Epithelial cell of umbilical artery (primary cell): ENCODE data around the gene OR2AG2. TPM values are rescaled to one million over a fixed set of nuclear protein-coding genes. Genes with fewer than 3 reads are reported as not detected.

Experiments
- total RNA-seq: library from RNA; depleted of rRNA; stranded (reverse); fragments of >200 nt; gene quantifications from 2 replicates; pipeline ENCODE4 v1.2.3, GENCODE V29; 2014

Gene OR2AG2, protein sequence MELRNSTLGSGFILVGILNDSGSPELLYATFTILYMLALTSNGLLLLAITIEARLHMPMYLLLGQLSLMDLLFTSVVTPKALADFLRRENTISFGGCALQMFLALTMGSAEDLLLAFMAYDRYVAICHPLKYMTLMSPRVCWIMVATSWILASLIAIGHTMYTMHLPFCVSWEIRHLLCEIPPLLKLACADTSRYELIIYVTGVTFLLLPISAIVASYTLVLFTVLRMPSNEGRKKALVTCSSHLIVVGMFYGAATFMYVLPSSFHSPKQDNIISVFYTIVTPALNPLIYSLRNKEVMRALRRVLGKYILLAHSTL
- total RNA-seq = under 0.01 and 0.15 TPM in 2 replicates

DNA sequence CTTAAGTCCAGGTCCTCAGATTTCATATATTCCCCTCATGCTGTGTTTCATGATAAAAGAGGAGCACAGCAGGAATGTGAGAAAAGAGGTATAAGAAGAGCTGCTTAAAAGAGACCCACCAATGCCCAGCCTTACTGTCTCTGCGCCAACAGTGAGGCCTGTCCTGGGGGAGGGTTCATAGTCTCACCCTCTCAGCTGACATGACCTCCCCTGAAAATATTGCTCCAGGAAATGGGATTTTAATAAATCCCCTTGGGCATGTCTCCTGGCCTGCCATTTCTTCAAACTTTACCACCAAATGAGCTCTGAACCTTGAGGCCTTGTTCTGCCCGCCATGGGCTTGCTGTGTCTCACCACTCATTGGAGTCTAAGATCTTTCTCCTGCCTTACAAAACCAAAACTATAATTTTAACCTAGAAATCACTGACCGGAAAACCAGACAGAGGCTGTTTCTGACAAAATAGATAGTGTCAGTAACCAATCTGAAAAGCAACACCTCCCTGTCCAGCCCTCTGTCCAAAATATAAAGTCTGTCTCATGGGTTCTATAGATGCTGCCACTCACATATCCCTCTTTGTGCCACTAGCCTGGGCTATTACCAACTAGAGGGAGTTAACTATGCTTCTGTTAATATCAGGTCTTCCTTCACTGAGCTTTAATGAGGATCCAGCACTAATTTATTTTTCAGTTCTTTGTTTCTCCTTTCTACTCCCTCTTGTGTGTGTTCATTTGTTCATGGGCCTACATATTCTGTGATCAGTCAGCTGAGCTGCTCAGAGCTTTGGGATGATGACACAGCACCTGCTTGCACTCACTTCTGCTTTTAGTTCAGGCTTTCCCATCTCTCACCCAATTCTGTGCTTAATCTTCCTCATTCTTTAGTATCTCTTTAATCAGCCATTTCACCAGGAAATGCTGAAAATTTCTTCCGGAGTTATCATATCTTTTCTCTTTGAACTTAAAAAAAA is at the start of gene OR2AG2:
OR2AG2 (minus strand) TSS at position 51 of the 968 bp plus-strand sequence. CDS start 3,019 bp downstream, outside the sequence.

DNA sequence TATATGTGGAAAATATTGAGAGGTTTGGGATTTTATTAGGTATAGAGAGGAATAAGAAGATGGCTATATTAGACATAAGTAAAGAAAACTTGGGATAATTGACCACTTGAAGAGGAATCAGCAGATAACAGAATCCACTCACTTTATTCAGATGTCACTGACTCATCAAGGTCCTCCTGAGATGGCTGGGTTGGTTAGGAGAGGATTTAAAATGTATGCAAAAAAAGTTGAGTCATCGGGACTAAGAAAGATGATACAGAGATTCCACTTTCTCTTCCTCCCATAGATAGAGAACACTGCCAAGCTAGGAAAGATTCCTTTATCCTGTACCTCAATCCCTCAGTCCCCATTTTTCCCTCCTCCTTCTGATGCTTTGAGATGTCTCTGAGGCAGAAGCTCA is 27.6 kb upstream of the OR2AG2 start, which contains the start of gene OR6A2:
OR6A2 (minus strand) TSS at position 288 of the 400 bp plus-strand sequence. CDS start 3,981 bp downstream, outside the sequence.

DNA sequence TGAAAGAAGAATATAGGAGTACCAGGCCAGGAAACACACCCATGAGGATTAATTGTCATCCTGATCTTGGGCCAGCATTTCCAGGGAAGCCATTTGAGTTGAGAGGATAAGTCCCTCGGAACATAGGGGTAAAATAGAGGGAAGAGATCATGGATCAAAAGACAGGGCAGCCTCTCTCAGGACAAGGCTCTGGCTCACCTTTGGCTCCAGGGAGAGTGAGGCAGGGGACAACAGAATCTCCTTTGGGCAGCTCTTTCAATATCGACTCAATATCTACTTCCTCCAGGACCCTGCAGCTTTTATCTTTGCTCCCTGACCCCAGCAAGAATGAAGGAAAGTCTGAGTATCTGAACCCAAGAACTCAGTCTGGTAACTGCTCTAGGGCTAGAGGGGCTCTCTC is 10.9 kb upstream of the OR2AG2 start, which contains the start of gene OR2AG1:
OR2AG1 (plus strand) TSS at position 301 of the 400 bp plus-strand sequence. CDS start 2,018 bp downstream, outside the sequence.

Other genes with a start within 250 kb of the OR2AG2 start
- gene RRP8, start 168.4 kb downstream of the OR2AG2 start, total RNA-seq = 10.7 and 15.8 TPM in 2 replicates
- 122 and 162 TPM in 2 replicates for gene ILK, start 168.2 kb downstream of the OR2AG2 start, total RNA-seq
- gene TAF10, start 159.8 kb downstream of the OR2AG2 start, total RNA-seq = 20.1 and 33.5 TPM in 2 replicates
- 48.1 and 60.3 TPM in 2 replicates for gene TPP1, start 152.6 kb downstream of the OR2AG2 start, total RNA-seq
- 29.0 and 30.2 TPM in 2 replicates for gene DCHS1, start 116.2 kb downstream of the OR2AG2 start, total RNA-seq
- 87.7 and 916 TPM in 2 replicates for gene MRPL17, start 88.6 kb downstream of the OR2AG2 start, total RNA-seq
- not detected in 2 replicates for gene OR2AG1, start 11.0 kb upstream of the OR2AG2 start, total RNA-seq
- under 0.01 and 0.46 TPM in 2 replicates for gene OR6A2, start 27.7 kb upstream of the OR2AG2 start, total RNA-seq
- not detected in 2 replicates for gene OR10A5, start 73.7 kb upstream of the OR2AG2 start, total RNA-seq
- gene OR10A2, start 91.1 kb upstream of the OR2AG2 start, total RNA-seq = not detected in 2 replicates
- not detected in 2 replicates for gene OR10A4, start 104.6 kb upstream of the OR2AG2 start, total RNA-seq
- 0.15 and 0.32 TPM in 2 replicates for gene OR2D2, start 120.5 kb upstream of the OR2AG2 start, total RNA-seq
- gene OR2D3, start 149.0 kb upstream of the OR2AG2 start, total RNA-seq = not detected in 2 replicates
- gene ZNF215, start 154.4 kb upstream of the OR2AG2 start, total RNA-seq = 2.9 and 7.1 TPM in 2 replicates
- 1.9 and 3.5 TPM in 2 replicates for gene ZNF214, start 248.4 kb upstream of the OR2AG2 start, total RNA-seq
- under 0.01 and 0.15 TPM in 2 replicates for gene NLRP14, start 248.5 kb upstream of the OR2AG2 start, total RNA-seq